Sciatic nerve (tissue), 2 donors: ENCODE data around the gene MYOC. TPM values are rescaled to one million over a fixed set of nuclear protein-coding genes. Genes with fewer than 3 reads are reported as not detected.
"Not testable (repeated sequence)": the region's sequence is repeated elsewhere in the genome, so short reads cannot be mapped to it uniquely, and the experiment has no call there.

Experiments used
- ATAC-seq: fragments of 200-7000 bp; cut with Tn5 transposase; one replicate; pipeline ENCODE4 v1.9.1; 2020; ENCODE audit warnings: mild to moderate bottlenecking, moderate library complexity
- DNase-seq: peaks from one replicate; pipeline ENCODE4 v3.0.0-alpha.2; 2020; ENCODE audit warnings: low spot score
- intact Hi-C: fragments of 100-400 bp; cut with DNase I; formaldehyde crosslinking; loops from one replicate; pipeline ENCODE4 v1.14.2; 2022
- total RNA-seq: library from RNA; stranded (reverse); fragmentation: NEBNext Ultra II Directional; extraction: Animal tissue kit (Norgen Biotek cat#: 25700); gene quantifications from one replicate; pipeline ENCODE4 v1.2.1, GENCODE V29; 2021
- donor health status: DM: no; HTN: no; CAD: no.
- donor health status: DM: no; HTN: no; CAD: no.

The MYOC gene
- total RNA-seq, result 117 TPM

GRCh38 chr1:171652234-171652822, at the start of gene MYOC:
TSS of gene MYOC (minus strand) at chr1:171652688. CDS start at chr1:171652611, 77 bp downstream.
- intact Hi-C loops, result loop anchor here (2.0 kb wide), 1 partner anchor 74 kb away; no protein-coding TSS in a partner anchor
- no peak for DNase-seq

GRCh38 chr1:171699531-171699930, 47.0 kb upstream of the MYOC start:
- no peak for ATAC-seq
- no peak for DNase-seq
- intact Hi-C loops, result no loop called here

More at GRCh38 chr1:171652234-171652822, at the start of gene MYOC:
- no peak for ATAC-seq

- intact Hi-C loops, ATAC-seq, DNase-seq: not testable (repeated sequence)
Measured at GRCh38 chr1:171695772-171696171, 43.3 kb upstream of the MYOC start.

- intact Hi-C loops, ATAC-seq: not testable (repeated sequence)
Measured at GRCh38 chr1:171693541-171693940, 41.1 kb upstream of the MYOC start.

GRCh38 chr1:171683870-171684269, 31.4 kb upstream of the MYOC start:
- no peak for DNase-seq
- intact Hi-C loops, result no loop called here
- ATAC-seq, result no peak

More at GRCh38 chr1:171693541-171693940, 41.1 kb upstream of the MYOC start:
- DNase-seq, result not testable (repeated sequence)

GRCh38 chr1:171680339-171680738, 27.9 kb upstream of the MYOC start:
- intact Hi-C loops, result no loop called here
- DNase-seq (no peak), ATAC-seq (no peak)

- intact Hi-C loops, result no loop called here
- ATAC-seq, result no peak
- DNase-seq, result no peak
Measured at GRCh38 chr1:171676823-171677222, 24.3 kb upstream of the MYOC start.

- ATAC-seq, result peak; percentile 85
- intact Hi-C loops, result no loop called here
Measured at GRCh38 chr1:171674431-171675405, 22.2 kb upstream of the MYOC start.

GRCh38 chr1:171670739-171671138, 18.3 kb upstream of the MYOC start:
- ATAC-seq, result no peak
- no peak for DNase-seq
- intact Hi-C loops, result no loop called here

More at GRCh38 chr1:171674431-171675405, 22.2 kb upstream of the MYOC start:
- no peak for DNase-seq

- intact Hi-C loops, result no loop called here
- ATAC-seq, result no peak
- no peak for DNase-seq
Measured at GRCh38 chr1:171668372-171668771, 15.9 kb upstream of the MYOC start.

- intact Hi-C loops, result no loop called here
- no peak for ATAC-seq
- DNase-seq, result no peak
Measured at GRCh38 chr1:171666114-171666769, 13.8 kb upstream of the MYOC start.

GRCh38 chr1:171664976-171665375, 12.5 kb upstream of the MYOC start:
- intact Hi-C loops, result no loop called here
- no peak for DNase-seq
- no peak for ATAC-seq

- ATAC-seq (peak; percentile 40), DNase-seq (no peak)
- intact Hi-C loops, result no loop called here
Measured at GRCh38 chr1:171663854-171664575, 11.5 kb upstream of the MYOC start.

- DNase-seq, result no peak
- intact Hi-C loops, result no loop called here
- ATAC-seq, result peak; percentile 95
Measured at GRCh38 chr1:171663036-171663853, 10.8 kb upstream of the MYOC start.

GRCh38 chr1:171661076-171661650, 8.7 kb upstream of the MYOC start:
- DNase-seq, result no peak
- no peak for ATAC-seq
- intact Hi-C loops, result no loop called here

- intact Hi-C loops, DNase-seq, ATAC-seq: not testable (repeated sequence)
Measured at GRCh38 chr1:171656206-171656605, 3.7 kb upstream of the MYOC start.

- intact Hi-C loops, result no loop called here
- DNase-seq (no peak), ATAC-seq (no peak)
Measured at GRCh38 chr1:171655746-171656116, 3.2 kb upstream of the MYOC start.
